Coronary artery (tissue), 2 donors: Measurements from ENCODE around the gene RNASE8.

Experiments used
- DNase-seq: peaks from one replicate; pipeline ENCODE4 v3.0.0-alpha.2; 2017; ENCODE audit warnings: low spot score
- H3K27ac ChIP-seq, 2 donors: fragments of 200-600 bp; sonication (generic); one replicate each; pipeline ENCODE4 v1.5.1; 2016 to 2019
- H3K4me3 ChIP-seq: fragments of 200-600 bp; sonication (generic); 2 replicates; pipeline ENCODE4 v1.5.1; 2016; ENCODE audit warnings: mild to moderate bottlenecking, moderate library complexity
- CTCF ChIP-seq: fragments of 200-600 bp; sonication (generic); IDR thresholded peaks from one replicate; pipeline ENCODE4 v1.5.1; 2019; ENCODE audit warnings: antibody characterized with exemption

Gene RNASE8

GRCh38 chr14:21047378-21047781, 10.2 kb upstream of the RNASE8 start:
- H3K4me3 ChIP-seq, result no peak overlapping the region
- no peak overlapping the region for H3K27ac ChIP-seq
- TF ChIP-seq CTCF, result no peak

GRCh38 chr14:21048638-21049037, 9.0 kb upstream of the RNASE8 start:
- no peak overlapping the region for H3K27ac ChIP-seq
- no peak for TF ChIP-seq CTCF
- no peak for DNase-seq
- no peak overlapping the region for H3K4me3 ChIP-seq

More at GRCh38 chr14:21047378-21047781, 10.2 kb upstream of the RNASE8 start:
- no peak for DNase-seq

GRCh38 chr14:21049271-21049673, 8.3 kb upstream of the RNASE8 start:
- H3K27ac ChIP-seq, result no peak overlapping the region
- no peak overlapping the region for H3K4me3 ChIP-seq
- DNase-seq, result no peak
- no peak for TF ChIP-seq CTCF

- Histone ChIP-seq H3K27ac (no peak overlapping the region), H3K4me3 (no peak overlapping the region)
- no peak for TF ChIP-seq CTCF
- DNase-seq, result no peak
These were observed 7.0 kb upstream of the RNASE8 start for GRCh38 chr14:21050597-21050996.

GRCh38 chr14:21053184-21054122, 4.2 kb upstream of the RNASE8 start:
- Histone ChIP-seq H3K27ac (no peak overlapping the region), H3K4me3 (no peak overlapping the region)
- no peak for TF ChIP-seq CTCF
- DNase-seq, result no peak

- DNase-seq, result no peak
- no peak overlapping the region for H3K4me3 ChIP-seq
- H3K27ac ChIP-seq, result no peak overlapping the region
- no peak for TF ChIP-seq CTCF
These were observed 3.4 kb upstream of the RNASE8 start for GRCh38 chr14:21054123-21054767.
